Keratinocyte (primary cell): ENCODE data around the gene TMEM234.

ENCODE experiments used
- EZH2 ChIP-seq: IDR thresholded peaks from one replicate; pipeline ENCODE4 v1.6.1; 2012; ENCODE audit warnings: inconsistent platforms, mild to moderate bottlenecking, low read length, moderate library complexity
- TF ChIP-seq, protein P1 (sequence below), 3 experiments: IDR thresholded peaks in 1 of 3; conservative IDR thresholded peaks in 1 of 3; optimal IDR thresholded peaks in 1 of 3; 2 replicates in 2 of 3; 3 replicates in 1 of 3; pipeline versions ENCODE3 to v1.5.1; 2011; ENCODE audit warnings: low read length in 3 of 3, mild to moderate bottlenecking in 3 of 3, moderate library complexity in 2 of 3, control low read depth in 1 of 3, inconsistent platforms in 1 of 3; ENCODE audit not compliant: insufficient read depth in 2 of 3; ENCODE audit errors: extremely low read depth in 1 of 3

GRCh38 chr1:32250893-32251716, 29.0 kb upstream of the TMEM234 start, which contains the start of gene LCK:
- TF ChIP-seq, protein P1, sequence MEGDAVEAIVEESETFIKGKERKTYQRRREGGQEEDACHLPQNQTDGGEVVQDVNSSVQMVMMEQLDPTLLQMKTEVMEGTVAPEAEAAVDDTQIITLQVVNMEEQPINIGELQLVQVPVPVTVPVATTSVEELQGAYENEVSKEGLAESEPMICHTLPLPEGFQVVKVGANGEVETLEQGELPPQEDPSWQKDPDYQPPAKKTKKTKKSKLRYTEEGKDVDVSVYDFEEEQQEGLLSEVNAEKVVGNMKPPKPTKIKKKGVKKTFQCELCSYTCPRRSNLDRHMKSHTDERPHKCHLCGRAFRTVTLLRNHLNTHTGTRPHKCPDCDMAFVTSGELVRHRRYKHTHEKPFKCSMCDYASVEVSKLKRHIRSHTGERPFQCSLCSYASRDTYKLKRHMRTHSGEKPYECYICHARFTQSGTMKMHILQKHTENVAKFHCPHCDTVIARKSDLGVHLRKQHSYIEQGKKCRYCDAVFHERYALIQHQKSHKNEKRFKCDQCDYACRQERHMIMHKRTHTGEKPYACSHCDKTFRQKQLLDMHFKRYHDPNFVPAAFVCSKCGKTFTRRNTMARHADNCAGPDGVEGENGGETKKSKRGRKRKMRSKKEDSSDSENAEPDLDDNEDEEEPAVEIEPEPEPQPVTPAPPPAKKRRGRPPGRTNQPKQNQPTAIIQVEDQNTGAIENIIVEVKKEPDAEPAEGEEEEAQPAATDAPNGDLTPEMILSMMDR (optimal IDR thresholded peaks at IDR 0.05 in 1 of 3, IDR thresholded peaks at IDR 0.05 in 1 of 3, conservative IDR thresholded peaks at IDR 0.05 in 1 of 3; ENCODE audit: extremely low read depth in 1 of 3, insufficient read depth in 2 of 3, low read length in 3 of 3), result no peak
- TF ChIP-seq EZH2, result no peak
